ENCODE measurements around the gene ZNF217.

DNA sequence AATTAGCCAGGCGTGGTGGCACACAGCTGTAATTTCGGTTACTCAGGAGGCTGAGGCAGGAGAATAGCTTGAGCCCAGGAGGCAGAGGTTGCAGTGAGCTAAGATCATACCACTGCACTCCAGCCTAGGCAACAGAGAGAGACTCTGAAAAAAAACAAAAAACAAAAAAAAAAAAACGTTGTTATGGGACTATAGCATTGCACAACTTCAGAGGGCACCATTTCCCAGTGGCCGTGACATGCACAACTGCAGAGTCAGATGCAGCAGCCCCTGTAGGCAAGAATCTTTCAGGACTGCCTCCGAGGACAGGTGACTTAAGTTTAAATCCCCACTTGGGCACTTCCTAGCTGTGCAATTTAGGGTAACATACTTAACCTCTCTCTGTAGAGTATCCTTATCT lies 64.0 kb downstream of the ZNF217 start:
- TF ChIP-seq EZH2 (IDR thresholded peaks at IDR 0.05; ENCODE audit: insufficient read depth, poor library complexity, severe bottlenecking) = no peak
- no peak for TF ChIP-seq EZH2phosphoT487 (IDR thresholded peaks at IDR 0.05; ENCODE audit: insufficient read depth, low read depth)
